ENCODE results near the gene CORO7.
A peak's percentile ranks its signal among the peaks of the same experiment; 100 is the strongest.

CORO7 gene

GRCh38 chr16:4425378-4426020 is 9.1 kb upstream of the CORO7 start, which contains the start of gene DNAJA3:
Gene DNAJA3 (plus strand): TSS chr16:4425868. CDS start chr16:4425882, 14 bp downstream.
- DNase-seq: peak; percentile 96

GRCh38 chr16:4420505-4421105 is 4.2 kb upstream of the CORO7 start:
- peak; percentile 77 for DNase-seq

GRCh38 chr16:4419402-4419959 is 3.1 kb upstream of the CORO7 start:
- DNase-seq: no peak

GRCh38 chr16:4415538-4416199 is 727 bp downstream of the CORO7 start:
- DNase-seq: peak; percentile 90

- DNase-seq: no peak
Measured at GRCh38 chr16:4414187-4414917, 2.0 kb downstream of the CORO7 start.

- DNase-seq: no peak
Measured at GRCh38 chr16:4412854-4413253, 3.5 kb downstream of the CORO7 start.

GRCh38 chr16:4412159-4412558 is 4.2 kb downstream of the CORO7 start:
- DNase-seq: no peak

- no peak for DNase-seq
Measured at GRCh38 chr16:4411684-4412083, 4.7 kb downstream of the CORO7 start.

GRCh38 chr16:4410335-4411075 is 5.9 kb downstream of the CORO7 start:
- DNase-seq: no peak

- no peak for DNase-seq
Measured at GRCh38 chr16:4409081-4409932, 7.1 kb downstream of the CORO7 start.

- no peak for DNase-seq
Measured at GRCh38 chr16:4408323-4408690, 8.1 kb downstream of the CORO7 start.

- DNase-seq: no peak
Measured at GRCh38 chr16:4407543-4408322, 8.7 kb downstream of the CORO7 start.

- no peak for DNase-seq
Measured at GRCh38 chr16:4404967-4405696, 11.3 kb downstream of the CORO7 start.

GRCh38 chr16:4404247-4404966 is 12.0 kb downstream of the CORO7 start:
- DNase-seq: peak; percentile 10

GRCh38 chr16:4403133-4403949 is 13.1 kb downstream of the CORO7 start:
- no peak for DNase-seq

GRCh38 chr16:4402439-4403132 is 13.8 kb downstream of the CORO7 start:
- DNase-seq: peak; percentile 47

- no peak for DNase-seq
Measured at GRCh38 chr16:4401510-4401909, 14.9 kb downstream of the CORO7 start.

GRCh38 chr16:4401094-4401501 is 15.3 kb downstream of the CORO7 start:
- no peak for DNase-seq
